Esophagus squamous epithelium (tissue), 4 donors: ENCODE data around the gene OR4E2. TPM values are rescaled to one million over a fixed set of nuclear protein-coding genes. Genes with fewer than 3 reads are reported as not detected.

Experiments
- small RNA-seq, 4 donors: library from RNA; depleted of rRNA; stranded (forward); fragments of <200 nt; gene quantifications; one replicate each; pipeline ENCODE3, GENCODE V24; 2016
- total RNA-seq, 4 donors: library from RNA; depleted of rRNA; stranded (reverse); fragments of >200 nt; gene quantifications; one replicate each; pipeline ENCODE4 v1.1.0, GENCODE V29; 2016

The OR4E2 gene
- total RNA-seq, 4 donors from 2014 or later: not detected

Small RNA genes within 50 kb of the gene (small RNA-seq; reads per million reads assigned to genes)
- 0 reads per million in 4 donors for gene AC243972.3

Other genes with a start within 250 kb of the OR4E2 start
- gene CHD8, start 197.7 kb upstream of the OR4E2 start, total RNA-seq: 10 to 100 TPM; 43.8 to 51.9 (median 47.6) TPM
- 10 to 100 TPM in 3 of 4 donors, 1 to 10 TPM in 1; 6.3 to 20.4 (median 11.4) TPM for gene RAB2B, start 176.9 kb upstream of the OR4E2 start, total RNA-seq
- 10 to 100 TPM; 36.2 to 51.3 (median 48.4) TPM for gene TOX4, start 176.6 kb upstream of the OR4E2 start, total RNA-seq
- gene METTL3, start 142.5 kb upstream of the OR4E2 start, total RNA-seq: 10 to 100 TPM; 26.0 to 65.0 (median 33.7) TPM
- gene SALL2, start 127.5 kb upstream of the OR4E2 start, total RNA-seq: 1 to 10 TPM in 3 of 4 donors, under 1 TPM in 1; 0.83 to 5.1 (median 1.9) TPM
- not detected for gene OR10G3, start 73.8 kb upstream of the OR4E2 start, total RNA-seq
- not detected for gene OR10G2, start 18.9 kb upstream of the OR4E2 start, total RNA-seq
- not detected for gene OR4E1, start 20.0 kb downstream of the OR4E2 start, total RNA-seq